SH-SY5Y (cell line): ENCODE data around the gene LMO2.

Experiments used
- GATA2 ChIP-seq: IDR thresholded peaks from 2 replicates; pipeline ENCODE4 v1.6.1; 2011; ENCODE audit warnings: mild to moderate bottlenecking, low read depth, low read length
- GATA3 ChIP-seq: IDR thresholded peaks from 2 replicates; pipeline ENCODE4 v1.6.1; 2011; ENCODE audit warnings: low read depth, mild to moderate bottlenecking, low read length, moderate library complexity

LMO2 gene

DNA sequence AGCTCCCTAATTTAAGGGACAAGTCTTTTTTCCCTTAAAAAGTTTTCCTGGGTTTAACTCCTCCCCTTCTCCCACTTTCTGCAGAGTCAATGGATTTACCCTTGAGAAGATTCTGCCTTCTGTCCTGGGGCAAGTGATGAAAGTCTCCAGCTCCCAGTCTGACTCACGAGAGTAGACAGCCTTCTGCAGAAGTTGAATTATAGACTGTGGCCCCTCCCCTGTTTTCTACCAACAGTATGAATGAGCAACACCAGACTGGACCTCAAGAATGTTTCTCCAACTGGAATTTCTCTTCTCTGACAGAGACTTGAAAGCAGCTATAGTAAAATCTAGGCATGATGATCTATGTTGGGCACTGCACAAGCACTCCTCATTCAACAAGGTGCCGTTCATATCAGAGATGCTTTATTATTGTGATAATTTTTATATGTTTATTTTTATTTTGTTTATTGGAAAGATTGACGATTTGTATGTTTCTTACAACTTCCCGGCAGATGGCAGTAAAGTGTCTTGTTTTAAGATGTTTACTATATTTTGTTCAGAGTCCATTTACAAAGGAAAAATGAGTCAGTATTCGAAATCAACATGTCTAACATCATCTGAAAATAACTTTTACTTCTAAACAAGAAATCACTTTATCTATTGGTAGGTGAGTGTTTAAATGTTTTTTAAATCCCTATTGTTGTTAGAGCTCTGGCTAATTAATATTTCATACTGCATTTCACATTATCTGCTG lies 56.6 kb downstream of the LMO2 start:
- TF ChIP-seq GATA3 = no peak
- TF ChIP-seq GATA2 = no peak

DNA sequence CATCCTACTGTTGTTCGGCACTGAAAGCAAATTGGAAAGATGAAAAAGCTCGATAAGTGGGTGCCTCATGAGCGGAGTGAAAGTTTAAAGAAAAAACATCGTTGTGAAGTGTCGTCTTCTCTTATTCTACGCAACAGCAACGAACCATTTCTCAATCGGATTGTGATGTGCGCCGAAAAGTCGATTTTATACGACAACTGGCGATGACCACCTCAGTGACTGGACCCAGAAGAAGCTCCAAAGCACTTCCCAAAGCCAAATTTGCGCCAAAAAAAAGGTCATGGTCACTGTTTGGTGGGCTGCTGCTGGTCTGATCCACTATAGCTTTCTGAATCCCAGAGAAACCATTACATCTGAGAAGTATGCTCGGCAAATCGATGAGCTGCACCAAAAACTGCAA lies 59.2 kb downstream of the LMO2 start:
- TF ChIP-seq GATA3 (no peak), GATA2 (no peak)

DNA sequence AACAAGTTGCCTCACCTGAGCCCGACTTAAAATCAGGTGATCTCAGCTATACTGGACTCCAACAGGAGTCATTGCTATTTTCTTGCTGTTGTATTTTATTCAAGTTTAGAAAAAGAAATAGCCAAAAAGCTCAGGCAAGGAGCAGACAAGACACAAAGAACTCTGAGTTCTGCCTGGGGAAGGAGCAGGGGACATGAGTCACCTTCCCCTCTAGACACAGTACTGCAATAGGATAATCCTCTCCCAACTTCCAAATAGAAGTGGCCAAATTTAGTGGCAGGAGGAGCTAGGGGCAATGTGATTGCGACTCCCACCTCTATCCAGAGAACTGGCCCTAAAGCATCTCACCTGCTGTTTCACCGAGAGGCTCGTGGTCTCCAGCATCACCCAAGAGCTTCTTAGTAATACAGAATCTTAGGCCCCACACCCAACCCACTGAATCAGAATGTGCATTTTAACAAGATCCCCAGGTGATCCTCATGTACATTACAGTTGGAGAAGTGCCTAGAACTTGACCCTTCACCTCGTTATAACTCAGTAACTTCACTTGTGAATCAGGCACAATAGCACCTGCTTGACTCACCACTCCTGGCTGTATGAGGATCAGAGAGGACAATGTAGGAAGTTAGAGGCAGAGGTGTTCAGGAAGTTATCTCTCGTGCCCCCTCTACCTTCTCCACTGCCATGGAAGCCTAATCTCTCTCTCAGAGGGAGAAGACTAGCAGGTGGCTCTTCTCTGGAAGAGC lies 60.8 kb downstream of the LMO2 start:
- no peak for TF ChIP-seq GATA3
- TF ChIP-seq GATA2 = no peak

DNA sequence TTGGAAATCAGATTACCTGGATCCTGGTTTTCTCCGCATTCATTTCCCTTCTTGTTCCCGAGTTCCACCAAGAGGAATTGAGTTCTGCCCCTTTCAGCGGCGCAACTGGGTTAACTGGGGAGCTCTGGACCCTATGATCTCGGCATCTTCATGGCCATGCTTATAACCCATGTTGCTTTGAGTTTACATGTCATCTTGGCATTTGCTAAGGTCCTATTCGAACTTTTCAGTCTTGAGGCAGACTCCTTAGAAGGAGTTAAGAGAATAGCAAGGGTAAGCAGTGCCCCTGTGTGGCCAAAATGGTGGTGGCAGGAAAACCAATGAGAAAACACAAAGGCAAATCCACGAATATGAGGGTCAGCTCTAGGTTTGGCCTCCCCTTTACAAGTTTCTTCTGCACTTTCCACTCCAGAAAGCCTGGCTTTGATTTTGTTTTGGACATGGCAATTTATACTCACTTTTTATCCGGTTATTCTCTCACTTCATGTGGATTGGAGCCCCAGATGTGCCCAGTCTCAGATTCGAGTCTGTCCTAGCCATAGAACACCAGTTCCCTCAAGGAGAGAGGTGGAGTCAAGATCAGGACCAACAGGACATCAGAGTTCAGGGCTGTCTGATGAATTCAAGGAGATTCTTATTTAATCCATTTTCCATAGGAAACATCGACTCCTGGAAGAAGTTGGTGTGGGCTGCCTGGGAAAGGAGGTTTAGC lies 62.3 kb downstream of the LMO2 start:
- TF ChIP-seq GATA3 (no peak), GATA2 (no peak)

DNA sequence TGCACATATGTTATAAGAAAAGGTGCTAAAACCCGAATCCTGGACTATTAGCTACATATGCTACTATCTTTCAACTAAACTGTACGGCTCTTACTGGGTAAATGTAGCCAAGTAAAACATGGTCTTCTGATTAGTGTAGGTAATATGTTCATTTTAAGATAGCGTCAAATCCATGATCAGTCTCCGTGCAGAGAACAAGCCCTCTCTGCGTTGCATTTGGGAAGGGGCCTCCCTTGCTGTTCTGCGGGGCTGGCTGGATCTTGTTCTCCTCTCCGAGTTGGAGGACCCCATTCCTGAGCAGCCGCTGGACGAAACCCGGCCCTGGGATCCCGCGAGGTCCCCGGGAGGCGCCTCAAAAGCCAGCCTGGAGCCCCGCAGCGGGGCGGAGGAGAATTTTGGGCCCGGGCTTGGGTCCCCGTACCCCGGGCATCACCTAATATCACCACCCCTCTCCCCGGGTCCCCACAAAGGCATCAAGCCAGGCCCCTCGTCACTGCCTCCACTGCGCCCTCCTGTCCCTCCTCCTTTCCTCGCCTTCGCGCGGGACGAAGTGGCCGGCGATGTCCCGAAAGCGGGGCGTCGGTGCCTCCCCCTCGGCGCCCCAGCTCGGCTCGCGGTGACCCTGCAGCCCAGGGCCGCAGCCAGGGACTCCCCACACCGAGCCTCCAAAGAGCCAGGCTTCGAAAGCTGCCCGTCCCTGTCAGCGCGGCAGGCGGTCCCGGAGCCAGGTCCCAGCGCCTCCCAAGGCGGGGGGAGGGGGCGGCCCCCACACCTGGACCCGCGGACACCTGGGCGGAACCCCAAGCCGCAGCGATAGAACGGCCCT lies 63.1 kb downstream of the LMO2 start:
- TF ChIP-seq GATA2 = no peak
- no peak for TF ChIP-seq GATA3

DNA sequence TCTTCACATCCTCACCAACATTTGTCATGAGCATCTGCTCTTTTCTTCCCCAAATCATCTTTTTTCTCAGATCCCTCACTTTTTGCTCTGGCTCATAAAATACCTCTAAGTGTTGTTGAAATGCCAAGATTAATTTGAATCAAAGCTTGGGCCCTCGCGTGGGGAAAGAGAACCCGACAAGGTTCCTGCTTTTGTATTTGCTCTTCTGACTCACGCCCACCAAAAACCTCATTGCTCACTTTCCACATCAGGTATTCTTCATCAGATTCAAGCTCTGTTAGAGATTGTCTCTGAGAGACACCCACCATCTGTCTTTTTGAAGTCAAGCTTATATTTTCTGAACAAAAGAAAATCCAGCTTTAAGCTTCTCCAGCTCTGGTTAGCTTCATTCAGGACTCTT lies 64.7 kb downstream of the LMO2 start:
- TF ChIP-seq GATA2 (no peak), GATA3 (no peak)

DNA sequence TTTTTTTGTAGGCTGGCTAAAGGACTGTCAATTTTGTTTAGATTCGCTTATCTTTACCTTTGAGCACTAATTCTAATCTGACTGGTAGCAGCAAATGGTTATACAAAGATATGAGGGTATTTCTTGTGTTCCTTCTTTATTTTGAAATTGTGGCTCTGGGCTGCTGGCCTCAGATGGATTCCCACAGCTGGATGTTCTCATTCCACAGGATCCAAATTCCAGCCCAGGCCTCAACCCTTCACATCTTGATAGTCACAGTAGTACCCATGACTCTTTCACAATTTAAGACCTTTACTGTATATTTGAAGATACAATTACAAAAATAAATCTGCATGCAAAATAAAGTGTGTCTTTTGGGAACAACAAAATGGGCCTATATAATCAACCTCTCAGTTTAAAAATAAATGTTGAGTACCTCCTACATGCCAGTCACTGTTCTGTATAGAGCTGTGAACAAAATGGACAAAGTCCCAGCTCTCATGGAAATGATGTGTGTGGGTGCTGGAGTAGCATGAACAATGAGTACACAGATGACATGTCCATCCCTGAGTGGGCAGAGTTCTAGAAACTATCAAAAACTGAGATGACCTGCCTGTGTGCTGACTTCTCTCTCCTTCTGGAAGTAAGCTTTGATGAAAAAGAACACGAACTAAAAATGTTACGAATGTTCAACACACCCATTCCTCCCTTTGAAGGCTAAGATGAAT lies 65.9 kb downstream of the LMO2 start:
- TF ChIP-seq GATA2 (no peak), GATA3 (no peak)

DNA sequence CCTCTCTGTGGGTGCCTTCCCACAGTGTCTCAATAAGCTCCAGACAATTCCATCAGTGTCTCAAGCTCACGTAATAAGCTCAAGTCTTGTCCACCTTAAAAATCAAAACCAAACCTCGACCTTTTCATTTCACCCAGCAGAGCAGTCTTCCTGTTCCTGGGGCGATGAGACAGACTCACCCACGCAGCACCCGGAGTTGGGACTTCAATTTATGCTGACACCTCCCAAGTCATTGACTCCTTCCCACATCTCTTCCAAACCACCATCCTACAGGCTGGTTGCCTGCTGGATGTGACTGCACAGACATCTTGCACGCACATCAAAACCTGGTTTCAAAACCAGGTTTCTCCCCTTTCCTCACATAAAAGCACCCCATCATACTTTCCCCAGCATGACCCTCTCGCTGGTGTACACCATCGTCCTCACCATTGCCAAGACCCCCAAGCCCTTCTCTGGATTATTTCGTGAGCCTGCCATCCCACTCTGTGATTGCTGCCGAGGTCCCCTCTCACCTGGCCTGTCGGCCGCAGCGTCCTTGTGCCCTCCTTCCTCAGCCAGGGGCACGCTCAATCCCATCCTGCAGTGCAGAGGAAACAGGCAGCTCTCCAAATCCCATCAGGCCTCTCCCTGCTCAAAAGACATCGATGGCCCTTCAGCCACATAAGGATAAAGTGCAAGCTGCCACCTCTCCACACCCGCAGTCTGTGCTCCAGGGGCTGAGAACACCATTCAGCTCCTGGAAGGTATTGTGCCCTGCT lies 72.4 kb downstream of the LMO2 start:
- TF ChIP-seq GATA3 (no peak), GATA2 (no peak)
